Measurements from ENCODE around the gene CELSR1. TPM values are rescaled to one million over a fixed set of nuclear protein-coding genes. Genes with fewer than 3 reads are reported as not detected.

The CELSR1 gene
- total and polyA plus RNA-seq, 7 experiments from 2014 or later: 0.36 to 4.7 (median 0.97) TPM

GRCh38 chr22:46569055-46569847 lies 31.8 kb upstream of the CELSR1 start:
- H3K27me3 Mint-ChIP-seq: no peaks in the 10 kb centered on the region
- H3K4me3 ChIP-seq (ENCODE audit: low read length): no peak overlapping the region
- no peak overlapping the region for H3K4me3 Mint-ChIP-seq
- peaks cover 0 to 7% (median 4%) of the 10 kb centered on the region in 5 donors for H3K36me3 Mint-ChIP-seq
- no peaks in the 10 kb centered on the region for H3K4me1 ChIP-seq (ENCODE audit: control insufficient read depth in 2 of 2, insufficient read depth in 2 of 2, low read length in 2 of 2)
- peaks cover 0 to 23% (median 10%) of the 10 kb centered on the region in 11 donors for H3K9me3 Mint-ChIP-seq
- intact Hi-C loops (cut with micrococcal nuclease): no loop called here
- H3K27ac ChIP-seq (ENCODE audit: low read depth, low read length): no peak overlapping the region
- peaks cover 0 to 2% (median 0%) of the 10 kb centered on the region in 7 donors for H3K4me1 Mint-ChIP-seq
- peaks cover 0 to 12% (median 8%) of the 10 kb centered on the region in 3 experiments for H3K9me3 ChIP-seq (ENCODE audit: control insufficient read depth in 2 of 3, low read length in 3 of 3)
- CTCF ChIA-PET: no interaction called here
- no peaks in the 10 kb centered on the region for H3K27me3 ChIP-seq (ENCODE audit: control insufficient read depth in 2 of 2, insufficient read depth in 2 of 2, low read length in 2 of 2)
- H3K27ac Mint-ChIP-seq: peak overlapping the region in 2 of 9 donors; percentile 26 to 68
- POLR2A ChIA-PET: interaction anchor here (0.6 kb wide), 1 partner anchor 192 kb away, joined by 3 read pairs; no protein-coding TSS in a partner anchor
- DNase-seq: no peak
- no peak for ATAC-seq
- H3K36me3 ChIP-seq (ENCODE audit: control insufficient read depth in 2 of 3, insufficient read depth in 3 of 3, low read length in 3 of 3): no peaks in the 10 kb centered on the region

GRCh38 chr22:46568102-46568809 lies 30.8 kb upstream of the CELSR1 start:
- peaks cover 3 to 7% (median 3%) of the 10 kb centered on the region in 7 donors for H3K4me1 Mint-ChIP-seq
- ATAC-seq (no peak), DNase-seq (no peak)
- intact Hi-C loops (cut with micrococcal nuclease): no loop called here
- no peaks in the 10 kb centered on the region for H3K36me3 ChIP-seq (ENCODE audit: control insufficient read depth in 2 of 3, insufficient read depth in 3 of 3, low read length in 3 of 3)
- no peaks in the 10 kb centered on the region for H3K27me3 Mint-ChIP-seq
- H3K27me3 ChIP-seq (ENCODE audit: control insufficient read depth in 2 of 2, insufficient read depth in 2 of 2, low read length in 2 of 2): no peaks in the 10 kb centered on the region
- ChIA-PET POLR2A (no interaction called here), CTCF (no interaction called here)
- peak overlapping the region in 5 of 9 donors; percentile 9 to 68 (median 26) for H3K27ac Mint-ChIP-seq
- H3K4me1 ChIP-seq (ENCODE audit: control insufficient read depth in 2 of 2, insufficient read depth in 2 of 2, low read length in 2 of 2): peaks cover 0 to 5% of the 10 kb centered on the region in 2 donors
- H3K4me3 ChIP-seq (ENCODE audit: low read length): no peak overlapping the region
- no peak overlapping the region for H3K27ac ChIP-seq (ENCODE audit: low read depth, low read length)
- peaks cover 0 to 12% (median 8%) of the 10 kb centered on the region in 3 experiments for H3K9me3 ChIP-seq (ENCODE audit: control insufficient read depth in 2 of 3, low read length in 3 of 3)
- peaks cover 0 to 7% (median 4%) of the 10 kb centered on the region in 5 donors for H3K36me3 Mint-ChIP-seq
- H3K9me3 Mint-ChIP-seq: peaks cover 0 to 23% (median 10%) of the 10 kb centered on the region in 11 donors
- H3K4me3 Mint-ChIP-seq: no peak overlapping the region

- Mint-ChIP-seq H3K36me3 (peaks cover 0 to 7% (median 4%) of the 10 kb centered on the region in 5 donors), H3K9me3 (peaks cover 0 to 23% (median 10%) of the 10 kb centered on the region in 11 donors), H3K27ac (no peak overlapping the region), H3K4me3 (no peak overlapping the region), H3K4me1 (peaks cover 3 to 7% (median 4%) of the 10 kb centered on the region in 7 donors), H3K27me3 (no peaks in the 10 kb centered on the region)
- no peak for DNase-seq
- Histone ChIP-seq H3K27me3 (ENCODE audit: control insufficient read depth in 2 of 2, insufficient read depth in 2 of 2, low read length in 2 of 2) (no peaks in the 10 kb centered on the region), H3K4me3 (ENCODE audit: low read length) (no peak overlapping the region), H3K27ac (ENCODE audit: low read depth, low read length) (no peak overlapping the region), H3K4me1 (ENCODE audit: control insufficient read depth in 2 of 2, insufficient read depth in 2 of 2, low read length in 2 of 2) (peaks cover 0 to 5% of the 10 kb centered on the region in 2 donors), H3K9me3 (ENCODE audit: control insufficient read depth in 2 of 3, low read length in 3 of 3) (peaks cover 0 to 12% (median 8%) of the 10 kb centered on the region in 3 experiments), H3K36me3 (ENCODE audit: control insufficient read depth in 2 of 3, insufficient read depth in 3 of 3, low read length in 3 of 3) (no peaks in the 10 kb centered on the region)
- CTCF ChIA-PET: no interaction called here
- no peak for ATAC-seq
- intact Hi-C loops (cut with micrococcal nuclease): no loop called here
- POLR2A ChIA-PET: no interaction called here
Measured at GRCh38 chr22:46567471-46567870, 30.1 kb upstream of the CELSR1 start.

GRCh38 chr22:46564084-46564714 lies 26.8 kb upstream of the CELSR1 start:
- Histone ChIP-seq H3K9me3 (ENCODE audit: control insufficient read depth in 2 of 3, low read length in 3 of 3) (no peaks in the 10 kb centered on the region), H3K27ac (ENCODE audit: low read depth, low read length) (no peak overlapping the region), H3K4me1 (ENCODE audit: control insufficient read depth in 2 of 2, insufficient read depth in 2 of 2, low read length in 2 of 2) (peaks cover 0 to 5% of the 10 kb centered on the region in 2 donors), H3K36me3 (ENCODE audit: control insufficient read depth in 2 of 3, insufficient read depth in 3 of 3, low read length in 3 of 3) (no peaks in the 10 kb centered on the region), H3K4me3 (ENCODE audit: low read length) (no peak overlapping the region), H3K27me3 (ENCODE audit: control insufficient read depth in 2 of 2, insufficient read depth in 2 of 2, low read length in 2 of 2) (no peaks in the 10 kb centered on the region)
- Mint-ChIP-seq H3K9me3 (peaks cover 0 to 12% (median 0%) of the 10 kb centered on the region in 11 donors), H3K27ac (no peak overlapping the region), H3K27me3 (no peaks in the 10 kb centered on the region), H3K36me3 (no peaks in the 10 kb centered on the region), H3K4me3 (no peak overlapping the region), H3K4me1 (peaks cover 4 to 11% (median 4%) of the 10 kb centered on the region in 7 donors)
- ATAC-seq (no peak), DNase-seq (no peak)
- ChIA-PET CTCF (interaction anchor here (1.1 to 1.9 kb wide), 7 partner anchors 9 to 354 kb away, joined by 3 to 18 read pairs (median 5); partner anchors contain the start of gene TBC1D22A), POLR2A (interaction anchor here (1.6 kb wide), 1 partner anchor 24 kb away, joined by 3 read pairs; no protein-coding TSS in a partner anchor)
- intact Hi-C loops (cut with micrococcal nuclease): loop anchor here (5.0 kb wide), 2 partner anchors 123 to 173 kb away; partner anchors contain the start of gene CERK (in 1 of the 2)

- Histone ChIP-seq H3K4me3 (ENCODE audit: low read length) (peak overlapping the region; percentile 34), H3K27ac (ENCODE audit: low read depth, low read length) (no peak overlapping the region), H3K4me1 (ENCODE audit: control insufficient read depth in 2 of 2, insufficient read depth in 2 of 2, low read length in 2 of 2) (peaks cover 0 to 5% of the 10 kb centered on the region in 2 donors), H3K36me3 (ENCODE audit: control insufficient read depth in 2 of 3, insufficient read depth in 3 of 3, low read length in 3 of 3) (no peaks in the 10 kb centered on the region), H3K9me3 (ENCODE audit: control insufficient read depth in 2 of 3, low read length in 3 of 3) (no peaks in the 10 kb centered on the region), H3K27me3 (ENCODE audit: control insufficient read depth in 2 of 2, insufficient read depth in 2 of 2, low read length in 2 of 2) (no peaks in the 10 kb centered on the region)
- no peaks in the 10 kb centered on the region for H3K27me3 Mint-ChIP-seq
- peaks cover 0 to 12% (median 0%) of the 10 kb centered on the region in 11 donors for H3K9me3 Mint-ChIP-seq
- no peaks in the 10 kb centered on the region for H3K36me3 Mint-ChIP-seq
- intact Hi-C loops (cut with micrococcal nuclease): loop anchor here (1.0 to 5.0 kb wide), 9 partner anchors 13 to 240 kb away; partner anchors contain the start of genes CERK (in 1 of the 2) and TBC1D22A (in 1 of the 2)
- ChIA-PET CTCF (interaction anchor here (0.6 to 2.1 kb wide), 14 partner anchors 10 to 355 kb away, joined by 3 to 18 read pairs (median 4); partner anchors contain the start of gene TBC1D22A), POLR2A (interaction anchor here (1.0 to 1.6 kb wide), 2 partner anchors 25 to 199 kb away, joined by 3 to 4 read pairs; partner anchors contain the start of gene TBC1D22A)
- H3K27ac Mint-ChIP-seq: peak overlapping the region in 1 of 9 donors; percentile 18
- H3K4me3 Mint-ChIP-seq: peak overlapping the region in 6 of 10 donors; percentile 54 to 65 (median 58)
- ATAC-seq (peak; percentile 94), DNase-seq (peak; percentile 60 to 82 (median 73))
- peaks cover 4 to 11% (median 4%) of the 10 kb centered on the region in 7 donors for H3K4me1 Mint-ChIP-seq
Measured at GRCh38 chr22:46563381-46564083, 26.1 kb upstream of the CELSR1 start.

All from naive thymus-derived CD4-positive, alpha-beta T cell (primary cell).